SK-MEL-5 (cell line): ENCODE data around the gene PYGB. TPM values are rescaled to one million over a fixed set of nuclear protein-coding genes. Genes with fewer than 3 reads are reported as not detected.

Experiments
- DNase-seq: peaks from one replicate; pipeline ENCODE4 v3.0.0-alpha.2; 2016; ENCODE audit warnings: low read depth, low spot score
- in situ Hi-C: cut with HindIII; loops from 2 replicates; pipeline ENCODE4 v1.10.0; 2016; ENCODE audit warnings: low sequenced_read_pairs, high pct_unique_total_duplicates, low pct_unique_long_range_greater_than_20kb
- total RNA-seq: library from RNA; depleted of rRNA; stranded (reverse); fragments of >200 nt; shearing (Covaris generic); gene quantifications from 2 replicates; pipeline ENCODE4 v1.2.3, GENCODE V29; 2014

Gene PYGB
- total RNA-seq, 1 experiment from 2014 or later, result 446 TPM

DNA sequence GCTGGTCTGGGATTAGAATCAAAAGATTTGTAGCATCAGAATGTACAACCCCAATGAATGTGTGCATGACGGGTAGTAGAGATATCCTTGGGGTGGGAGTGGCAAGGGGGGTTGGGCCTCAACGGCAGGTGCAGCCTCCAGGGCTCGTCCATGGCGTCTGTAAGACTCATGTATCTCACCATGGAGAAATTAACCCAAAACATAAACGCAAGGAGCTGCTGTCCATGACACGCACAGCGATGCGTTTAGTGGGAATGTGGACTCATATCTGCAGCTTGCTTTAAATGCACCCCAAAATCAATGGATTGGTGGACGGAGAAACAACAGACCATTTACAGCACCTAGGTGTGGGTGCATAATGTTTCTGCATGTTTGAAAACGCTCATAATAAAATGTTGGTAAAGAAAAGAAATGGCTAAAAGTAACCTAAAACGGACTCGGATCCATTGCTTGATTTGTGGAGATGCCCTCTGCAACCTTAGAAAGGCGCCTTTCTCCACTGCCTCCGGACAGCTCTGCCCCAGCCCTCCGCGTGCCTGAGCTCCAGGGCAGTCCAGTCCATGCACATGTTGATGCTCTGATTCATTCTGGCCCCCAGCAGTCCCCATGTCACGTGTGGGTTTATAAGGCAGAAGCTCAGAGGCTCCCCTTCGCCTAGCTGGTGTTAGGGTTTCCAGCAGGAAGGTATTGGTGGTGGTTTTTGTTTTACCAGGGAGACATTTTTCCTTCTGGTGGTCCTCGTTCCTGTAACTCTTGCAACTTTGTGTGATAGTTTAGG, 24.5 kb downstream of the PYGB start:
- no peak for DNase-seq
- in situ Hi-C loops, result no loop called here

DNA sequence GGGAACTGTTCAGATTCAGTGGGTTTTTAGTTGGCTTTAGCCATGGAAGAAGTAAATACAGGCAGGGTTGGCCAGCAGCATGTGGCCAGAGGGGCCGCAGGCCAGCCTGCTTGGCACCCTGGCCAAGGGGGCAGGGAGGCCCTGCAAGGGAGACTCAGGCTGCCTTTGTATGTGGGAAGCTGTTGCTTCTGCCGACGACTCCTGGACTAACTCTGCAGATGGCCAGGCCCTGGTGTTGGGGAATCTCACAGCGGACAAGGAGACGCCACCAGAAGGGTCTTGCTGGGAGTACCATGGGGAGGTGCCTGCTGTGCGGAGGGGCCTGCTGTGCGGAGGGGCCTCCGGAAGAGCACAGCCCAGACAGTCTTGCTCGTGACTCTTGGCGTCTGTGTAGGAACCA, 25.2 kb downstream of the PYGB start:
- no peak for DNase-seq
- in situ Hi-C loops, result no loop called here

GRCh38 chr20:25273541-25274358, 25.9 kb downstream of the PYGB start:
- DNase-seq, result no peak
- in situ Hi-C loops, result no loop called here

DNA sequence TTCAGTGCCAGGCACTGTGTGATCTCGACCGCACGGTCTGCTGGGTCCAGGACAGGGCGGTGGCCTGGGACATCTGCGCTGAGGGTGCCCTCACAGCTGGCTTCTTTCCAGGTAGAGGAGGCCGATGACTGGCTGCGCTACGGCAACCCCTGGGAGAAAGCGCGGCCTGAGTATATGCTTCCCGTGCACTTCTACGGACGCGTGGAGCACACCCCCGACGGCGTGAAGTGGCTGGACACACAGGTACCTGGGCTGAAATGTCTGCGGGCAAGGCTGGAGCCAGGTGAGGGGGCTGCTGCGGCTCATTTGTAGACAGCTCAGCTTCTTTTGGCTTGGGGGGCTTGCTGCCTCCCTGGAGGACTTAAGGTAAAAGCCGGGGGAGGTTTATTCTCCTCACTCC, 26.6 kb downstream of the PYGB start:
- in situ Hi-C loops, result no loop called here

DNA sequence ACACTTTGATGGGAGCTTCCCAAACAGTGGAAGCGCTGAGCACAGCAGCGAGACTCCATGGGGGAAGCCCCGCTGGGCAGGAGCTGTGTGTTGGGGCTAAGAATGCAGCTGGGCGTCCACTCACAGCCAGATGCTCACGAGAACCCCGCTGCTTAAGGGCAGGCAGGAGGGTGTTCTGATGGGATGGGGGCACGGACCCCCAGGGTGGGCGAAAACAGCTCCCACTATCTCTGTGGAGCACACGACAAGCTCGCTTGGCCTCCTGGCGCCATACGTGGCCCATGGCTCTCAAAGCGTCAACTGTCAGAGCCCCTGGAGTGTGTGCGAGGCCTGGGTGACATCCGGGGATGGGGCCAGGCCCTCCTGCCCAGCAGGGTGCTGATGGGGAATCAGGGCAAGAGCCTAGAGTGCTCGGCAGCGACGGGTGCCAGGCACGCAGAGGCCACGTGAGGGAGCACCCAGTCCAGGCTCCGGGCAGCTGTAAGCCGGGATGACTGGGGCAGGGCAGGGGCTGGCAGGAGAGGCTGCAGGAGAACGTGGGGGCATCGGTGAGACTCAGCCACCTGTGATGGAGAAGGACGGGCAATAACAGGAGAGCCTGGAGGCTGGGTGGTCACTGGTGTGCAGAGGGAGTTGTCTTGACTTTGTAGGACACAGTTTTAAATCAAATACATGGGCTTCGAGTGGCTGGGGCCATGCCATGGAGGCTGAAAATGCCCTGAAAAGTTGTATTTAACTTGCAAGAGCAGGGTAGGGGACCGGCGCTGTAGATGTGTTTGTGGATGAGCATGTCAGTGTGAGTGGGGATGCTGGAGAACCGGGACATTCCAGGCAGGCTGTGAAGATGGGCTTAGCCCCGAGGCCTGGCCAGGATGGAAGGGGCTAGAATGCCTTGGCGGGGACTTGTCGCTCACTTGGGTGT, 27.3 kb downstream of the PYGB start:
- in situ Hi-C loops, result no loop called here
- no peak for DNase-seq

More for the DNA sequence above, 26.6 kb downstream of the PYGB start:
- DNase-seq, result no peak

DNA sequence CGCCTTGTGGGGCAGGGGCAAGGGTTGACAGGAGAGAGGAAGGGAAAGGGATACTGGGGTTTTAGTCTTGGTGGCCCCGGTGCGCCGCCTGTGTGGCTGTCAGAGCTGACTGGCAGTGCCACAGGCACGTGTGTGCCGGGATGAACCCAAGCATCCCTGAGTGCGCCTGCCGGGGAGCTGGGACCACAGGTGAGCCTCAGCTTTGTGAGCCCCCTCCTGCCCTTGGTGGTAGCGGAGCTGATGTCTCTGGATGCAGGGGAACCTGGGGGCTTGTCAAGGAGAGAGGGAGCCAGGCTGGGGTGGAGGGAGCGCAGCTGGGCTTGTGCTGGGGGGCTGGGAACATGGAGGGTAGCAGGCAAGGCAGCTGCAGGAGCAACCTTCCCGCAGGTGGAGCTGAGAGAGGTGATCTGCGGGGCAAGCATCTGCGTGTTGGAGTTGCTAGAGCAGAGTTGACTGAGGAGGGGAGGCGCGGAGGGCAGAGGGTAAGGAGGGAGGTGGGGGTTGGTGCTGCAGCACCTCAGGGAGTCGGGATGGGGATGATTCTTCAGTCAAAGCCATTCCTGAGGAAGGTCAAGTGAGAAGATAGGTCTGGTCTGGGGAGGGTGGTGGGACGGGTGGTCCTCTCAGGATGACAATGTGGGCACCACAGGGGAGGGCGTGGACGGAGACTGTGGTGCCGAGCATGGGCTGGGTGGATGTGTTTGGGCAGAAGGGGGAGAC, 28.1 kb downstream of the PYGB start:
- DNase-seq, result no peak

DNA sequence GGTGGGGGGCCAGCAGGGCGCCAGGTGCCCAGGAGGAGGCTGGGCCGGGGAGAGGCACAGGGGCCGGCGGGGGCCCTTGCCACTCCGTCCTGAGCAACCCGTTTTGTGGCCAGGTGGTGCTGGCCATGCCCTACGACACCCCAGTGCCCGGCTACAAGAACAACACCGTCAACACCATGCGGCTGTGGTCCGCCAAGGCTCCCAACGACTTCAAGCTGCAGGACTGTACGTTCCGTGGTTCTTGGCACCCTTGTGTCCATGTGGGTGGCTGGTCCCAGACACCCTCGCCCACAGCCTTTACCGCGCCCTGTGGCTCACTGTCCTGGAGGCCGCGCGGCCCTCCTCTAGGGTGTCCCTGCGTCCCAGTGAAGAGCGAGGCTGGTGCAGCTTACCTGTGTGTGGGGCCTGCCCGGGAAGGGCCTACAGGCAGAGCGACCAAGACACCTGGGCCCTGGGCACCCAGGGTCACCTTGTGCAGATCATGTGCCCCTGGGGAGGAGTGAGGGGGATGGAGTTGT, 28.7 kb downstream of the PYGB start:
- in situ Hi-C loops, result no loop called here

More for the DNA sequence above, 28.1 kb downstream of the PYGB start:
- in situ Hi-C loops, result no loop called here

GRCh38 chr20:25277051-25277801, 29.3 kb downstream of the PYGB start:
- in situ Hi-C loops, result no loop called here
- no peak for DNase-seq

More for the DNA sequence above, 28.7 kb downstream of the PYGB start:
- DNase-seq, result no peak

GRCh38 chr20:25277941-25278521, 30.1 kb downstream of the PYGB start:
- no peak for DNase-seq
- in situ Hi-C loops, result no loop called here

GRCh38 chr20:25278636-25279361, 30.9 kb downstream of the PYGB start:
- DNase-seq, result no peak
- in situ Hi-C loops, result no loop called here

- no peak for DNase-seq
- in situ Hi-C loops, result no loop called here
These were observed 31.5 kb downstream of the PYGB start for GRCh38 chr20:25279403-25279802.

DNA sequence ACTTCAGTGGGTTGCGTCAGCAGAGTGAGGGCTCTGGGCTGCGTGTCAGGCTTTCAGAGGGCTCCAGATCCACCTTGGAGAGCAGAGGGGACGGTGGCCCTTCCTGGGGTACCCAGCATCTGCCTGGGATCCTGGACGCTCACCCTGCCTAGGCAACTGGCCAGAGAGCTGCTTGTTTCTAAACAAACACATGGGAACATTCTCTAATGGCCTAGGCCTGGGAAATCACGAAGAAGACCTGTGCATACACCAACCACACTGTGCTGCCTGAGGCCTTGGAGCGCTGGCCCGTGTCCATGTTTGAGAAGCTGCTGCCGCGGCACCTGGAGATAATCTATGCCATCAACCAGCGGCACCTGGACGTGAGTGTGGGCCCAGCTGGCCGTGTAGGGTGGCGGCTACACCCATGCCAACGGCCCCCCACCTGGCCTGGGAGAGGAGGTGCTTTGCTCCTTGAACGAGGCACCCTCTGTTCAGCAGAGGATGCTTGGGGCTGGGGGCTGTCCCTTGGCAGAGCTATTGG, 32.2 kb downstream of the PYGB start:
- no peak for DNase-seq
- in situ Hi-C loops, result no loop called here

GRCh38 chr20:25280574-25281535, 33.0 kb downstream of the PYGB start:
- in situ Hi-C loops, result no loop called here
- no peak for DNase-seq

GRCh38 chr20:25281541-25281991, 33.7 kb downstream of the PYGB start:
- DNase-seq, result no peak
- in situ Hi-C loops, result no loop called here
